Endodermal cell (in vitro differentiated cells): ENCODE results near the gene FOXR1. TPM values are rescaled to one million over a fixed set of nuclear protein-coding genes. Genes with fewer than 3 reads are reported as not detected.

ENCODE experiments used
- DNase-seq: peaks from one replicate; pipeline ENCODE4 v3.0.0-alpha.2; 2017
- H3K27ac ChIP-seq: 2 replicates; pipeline ENCODE4 v1.5.1; 2013; ENCODE audit warnings: mild to moderate bottlenecking, low read depth, low read length, moderate library complexity
- H3K27me3 ChIP-seq: 2 replicates; pipeline ENCODE4 v1.6.1; 2013; ENCODE audit warnings: mild to moderate bottlenecking, low read length, moderate library complexity; ENCODE audit not compliant: insufficient read depth, control insufficient read depth, poor library complexity, severe bottlenecking
- H3K36me3 ChIP-seq: 2 replicates; pipeline ENCODE4 v1.7.0; 2013; ENCODE audit warnings: mild to moderate bottlenecking, low read length, moderate library complexity; ENCODE audit not compliant: control insufficient read depth, insufficient read depth
- H3K4me1 ChIP-seq: one replicate; pipeline ENCODE4 v1.7.0; 2013; ENCODE audit warnings: low read length; ENCODE audit not compliant: control insufficient read depth, insufficient read depth
- H3K4me3 ChIP-seq: 2 replicates; pipeline ENCODE4 v1.5.1; 2013; ENCODE audit warnings: mild to moderate bottlenecking, low read length, moderate library complexity
- H3K9ac ChIP-seq: 2 replicates; pipeline ENCODE4 v1.6.1; 2013; ENCODE audit warnings: mild to moderate bottlenecking, low read length, moderate library complexity; ENCODE audit not compliant: poor library complexity, severe bottlenecking; ENCODE audit errors: extremely low read depth
- H3K9me3 ChIP-seq: 2 replicates; pipeline ENCODE4 v1.6.1; 2013; ENCODE audit warnings: mild to moderate bottlenecking, low read length, moderate library complexity; ENCODE audit not compliant: control insufficient read depth
- H3K27ac Mint-ChIP-seq: 2 replicates; pipeline ENCODE4 v1.8.0; 2020; ENCODE audit warnings: mixed read lengths
- H3K27me3 Mint-ChIP-seq: 2 replicates; pipeline ENCODE4 v1.8.0; 2021; ENCODE audit warnings: mild to moderate bottlenecking, mixed read lengths; ENCODE audit not compliant: insufficient read depth
- H3K36me3 Mint-ChIP-seq: 2 replicates; pipeline ENCODE4 v1.8.0; 2020; ENCODE audit warnings: low read depth, mixed read lengths
- H3K4me1 Mint-ChIP-seq: 2 replicates; pipeline ENCODE4 v1.8.0; 2020; ENCODE audit warnings: mixed read lengths
- H3K4me3 Mint-ChIP-seq: 2 replicates; pipeline ENCODE4 v1.8.0; 2020; ENCODE audit warnings: mild to moderate bottlenecking, moderate library complexity, mixed read lengths
- H3K9me3 Mint-ChIP-seq: 2 replicates; pipeline ENCODE4 v1.8.0; 2020; ENCODE audit warnings: mild to moderate bottlenecking, mixed read lengths
- CTCF ChIP-seq: fragments of 200-600 bp; sonication (generic); conservative IDR thresholded peaks from 2 replicates; pipeline ENCODE4 v1.5.0; 2021; ENCODE audit warnings: antibody characterized with exemption, mild to moderate bottlenecking
- WGBS, 2 experiments: methylation state at CpG; one replicate each; pipeline versions ENCODE4 v1.1.5 to v1.1.7; 2013; ENCODE audit warnings: missing lambda C conversion rate in 2 of 2, mixed read lengths in 1 of 2; ENCODE audit not compliant: insufficient coverage in 1 of 2, insufficient read length in 1 of 2; 5-methylcytosine and 5-hydroxymethylcytosine counted together
- total RNA-seq, 2 donors: library from RNA; stranded (reverse); fragmentation: NEBNext Ultra II Directional in 1 of 2; extraction: Animal tissue kit (Norgen Biotek cat#: 25700) in 1 of 2; gene quantifications; 2 replicates in 1 of 2; 3 replicates in 1 of 2; pipeline ENCODE4 v1.2.1, GENCODE V29; 2021

Gene FOXR1
- total RNA-seq, 2 donors from 2014 or later, result not detected

- Histone ChIP-seq H3K27me3 (no peaks in the 10 kb centered on the region), H3K36me3 (peaks cover 88% of the 10 kb centered on the region), H3K9me3 (no peaks in the 10 kb centered on the region), H3K9ac (no peak overlapping the region), H3K4me3 (no peak overlapping the region), H3K4me1 (no peaks in the 10 kb centered on the region), H3K27ac (no peak overlapping the region)
- TF ChIP-seq CTCF, result no peak
- DNase-seq, result no peak
- WGBS, 2 experiments, result 94 to 100% methylated on average over 2 to 6 of the region's 6 CpGs
- H3K4me1 Mint-ChIP-seq, result peaks cover 3% of the 10 kb centered on the region
- H3K27me3 Mint-ChIP-seq, result no peaks in the 10 kb centered on the region
- no peak overlapping the region for H3K4me3 Mint-ChIP-seq
- H3K27ac Mint-ChIP-seq, result no peak overlapping the region
- peaks cover 71% of the 10 kb centered on the region for H3K36me3 Mint-ChIP-seq
- no peaks in the 10 kb centered on the region for H3K9me3 Mint-ChIP-seq
Observed at GRCh38 chr11:119011476-119012053, 40.0 kb downstream of the FOXR1 start.

GRCh38 chr11:119012629-119013170 is 41.1 kb downstream of the FOXR1 start:
- TF ChIP-seq CTCF, result no peak
- H3K36me3 Mint-ChIP-seq, result peaks cover 71% of the 10 kb centered on the region
- Histone ChIP-seq H3K36me3 (peaks cover 86% of the 10 kb centered on the region), H3K9me3 (no peaks in the 10 kb centered on the region), H3K4me3 (no peak overlapping the region), H3K27me3 (no peaks in the 10 kb centered on the region), H3K27ac (no peak overlapping the region), H3K9ac (no peak overlapping the region), H3K4me1 (no peaks in the 10 kb centered on the region)
- H3K4me1 Mint-ChIP-seq, result peaks cover 7% of the 10 kb centered on the region
- 99 to 100% methylated on average over 3 of the region's 3 CpGs for WGBS, 2 experiments
- H3K27me3 Mint-ChIP-seq, result no peaks in the 10 kb centered on the region
- DNase-seq, result no peak
- no peaks in the 10 kb centered on the region for H3K9me3 Mint-ChIP-seq
- no peak overlapping the region for H3K27ac Mint-ChIP-seq
- no peak overlapping the region for H3K4me3 Mint-ChIP-seq

- Histone ChIP-seq H3K9ac (no peak overlapping the region), H3K4me1 (peaks cover 2% of the 10 kb centered on the region), H3K4me3 (no peak overlapping the region), H3K27me3 (no peaks in the 10 kb centered on the region), H3K36me3 (peaks cover 77% of the 10 kb centered on the region), H3K27ac (no peak overlapping the region), H3K9me3 (no peaks in the 10 kb centered on the region)
- Mint-ChIP-seq H3K36me3 (peaks cover 65% of the 10 kb centered on the region), H3K4me1 (peaks cover 7% of the 10 kb centered on the region), H3K9me3 (no peaks in the 10 kb centered on the region), H3K4me3 (no peak overlapping the region), H3K27ac (peak overlapping the region; percentile 62), H3K27me3 (no peaks in the 10 kb centered on the region)
- TF ChIP-seq CTCF, result no peak
- no peak for DNase-seq
- 89 to 90% methylated on average over 14 to 17 of the region's 17 CpGs for WGBS, 2 experiments
Observed at GRCh38 chr11:119014209-119014924, 42.8 kb downstream of the FOXR1 start.
